Adrenal gland (tissue), 5 donors: ENCODE measurements around the gene DOCK4.

Experiments used
- POLR2A ChIP-seq, 2 donors: fragments of 450-650 bp; IDR thresholded peaks; one replicate each; pipeline ENCODE4 v1.6.1; 2017; ENCODE audit warnings: antibody characterized with exemption in 2 of 2, mild to moderate bottlenecking in 2 of 2, moderate library complexity in 1 of 2
- TF ChIP-seq, protein P1 (sequence below), 6 experiments: fragments of 450-650 bp in 4 of 6; fragments of 200-600 bp in 2 of 6; sonication (generic) in 1 of 6; IDR thresholded peaks; 1 replicate in 5 of 6; 2 replicates in 1 of 6; pipeline versions ENCODE4 v1.5.1 to v1.8.0; 2016 to 2021; ENCODE audit warnings: antibody characterized with exemption in 6 of 6, mild to moderate bottlenecking in 2 of 6, moderate library complexity in 1 of 6
- donor health status: DM: no; HTN: no; CAD: no.

DNA sequence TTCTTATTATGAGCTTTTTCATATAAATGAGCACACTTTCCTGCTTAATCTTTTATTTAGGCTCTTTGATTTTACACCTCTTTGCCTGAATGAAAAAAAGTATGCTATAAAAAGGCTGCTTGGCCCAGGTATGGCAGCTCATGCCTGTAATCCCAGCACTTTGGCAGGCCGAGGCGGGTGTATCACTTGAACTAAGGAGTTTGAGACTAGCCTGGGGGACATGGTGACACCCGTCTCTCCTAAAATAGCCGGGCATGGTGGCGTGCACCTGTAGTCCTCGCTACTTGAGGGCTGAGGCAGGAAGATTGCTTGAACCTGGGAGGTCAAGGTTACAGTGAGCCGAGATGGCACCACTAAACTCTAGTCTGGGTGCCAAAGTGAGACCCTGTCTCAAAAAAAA lies 72.9 kb downstream of the DOCK4 start:
- TF ChIP-seq, protein P1, sequence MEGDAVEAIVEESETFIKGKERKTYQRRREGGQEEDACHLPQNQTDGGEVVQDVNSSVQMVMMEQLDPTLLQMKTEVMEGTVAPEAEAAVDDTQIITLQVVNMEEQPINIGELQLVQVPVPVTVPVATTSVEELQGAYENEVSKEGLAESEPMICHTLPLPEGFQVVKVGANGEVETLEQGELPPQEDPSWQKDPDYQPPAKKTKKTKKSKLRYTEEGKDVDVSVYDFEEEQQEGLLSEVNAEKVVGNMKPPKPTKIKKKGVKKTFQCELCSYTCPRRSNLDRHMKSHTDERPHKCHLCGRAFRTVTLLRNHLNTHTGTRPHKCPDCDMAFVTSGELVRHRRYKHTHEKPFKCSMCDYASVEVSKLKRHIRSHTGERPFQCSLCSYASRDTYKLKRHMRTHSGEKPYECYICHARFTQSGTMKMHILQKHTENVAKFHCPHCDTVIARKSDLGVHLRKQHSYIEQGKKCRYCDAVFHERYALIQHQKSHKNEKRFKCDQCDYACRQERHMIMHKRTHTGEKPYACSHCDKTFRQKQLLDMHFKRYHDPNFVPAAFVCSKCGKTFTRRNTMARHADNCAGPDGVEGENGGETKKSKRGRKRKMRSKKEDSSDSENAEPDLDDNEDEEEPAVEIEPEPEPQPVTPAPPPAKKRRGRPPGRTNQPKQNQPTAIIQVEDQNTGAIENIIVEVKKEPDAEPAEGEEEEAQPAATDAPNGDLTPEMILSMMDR (IDR thresholded peaks at IDR 0.05) = no peak
- no peak for TF ChIP-seq POLR2A (IDR thresholded peaks at IDR 0.05)
